Activated CD8-positive, alpha-beta memory T cell treated with anti-CD3 and anti-CD28 coated beads for 48 hours (primary cell): ENCODE data around the gene SLMAP.

Source experiments
- DNase-seq, 3 experiments: peaks; one replicate each; pipeline ENCODE4 v3.0.0-alpha.2; 2020; ENCODE audit warnings: low read depth in 2 of 3, low spot score in 2 of 3

SLMAP gene

GRCh38 chr3:57755741-57756527 lies at the start of gene SLMAP:
TSS of gene SLMAP (plus strand) at chr3:57756309. CDS start at chr3:57757652, 1,343 bp downstream.
- DNase-seq: peak; percentile 73 to 93 (median 87)

- DNase-seq: no peak
Measured at GRCh38 chr3:57706462-57706861, 49.6 kb upstream of the SLMAP start.

- no peak for DNase-seq
Measured at GRCh38 chr3:57709031-57709430, 47.1 kb upstream of the SLMAP start.

- no peak for DNase-seq
Measured at GRCh38 chr3:57709559-57709958, 46.5 kb upstream of the SLMAP start.

- DNase-seq: no peak
Measured at GRCh38 chr3:57715686-57716085, 40.4 kb upstream of the SLMAP start.

- no peak for DNase-seq
Measured at GRCh38 chr3:57717205-57717868, 38.8 kb upstream of the SLMAP start.

- no peak for DNase-seq
Measured at GRCh38 chr3:57718118-57718517, 38.0 kb upstream of the SLMAP start.

- no peak for DNase-seq
Measured at GRCh38 chr3:57726397-57726796, 29.7 kb upstream of the SLMAP start.

- no peak for DNase-seq
Measured at GRCh38 chr3:57727106-57727505, 29.0 kb upstream of the SLMAP start.

- DNase-seq: no peak
Measured at GRCh38 chr3:57729334-57730045, 26.6 kb upstream of the SLMAP start.

- no peak for DNase-seq
Measured at GRCh38 chr3:57730682-57731081, 25.4 kb upstream of the SLMAP start.

GRCh38 chr3:57731311-57731710 lies 24.8 kb upstream of the SLMAP start:
- DNase-seq: no peak

GRCh38 chr3:57733790-57734189 lies 22.3 kb upstream of the SLMAP start:
- DNase-seq: no peak

GRCh38 chr3:57735405-57735804 lies 20.7 kb upstream of the SLMAP start:
- DNase-seq: no peak

- DNase-seq: no peak
Measured at GRCh38 chr3:57737840-57738239, 18.3 kb upstream of the SLMAP start.

- no peak for DNase-seq
Measured at GRCh38 chr3:57738391-57738790, 17.7 kb upstream of the SLMAP start.

GRCh38 chr3:57740027-57740426 lies 16.1 kb upstream of the SLMAP start:
- DNase-seq: no peak

- no peak for DNase-seq
Measured at GRCh38 chr3:57743496-57743895, 12.6 kb upstream of the SLMAP start.

GRCh38 chr3:57745101-57745500 lies 11.0 kb upstream of the SLMAP start:
- DNase-seq: no peak

GRCh38 chr3:57746156-57747010 lies 9.7 kb upstream of the SLMAP start:
- DNase-seq: no peak

- DNase-seq: no peak
Measured at GRCh38 chr3:57749542-57749941, 6.6 kb upstream of the SLMAP start.
